Measurements from ENCODE around the gene C10orf95.

The C10orf95 gene

GRCh38 chr10:102433619-102434046 is 17.7 kb downstream of the C10orf95 start:
- Histone ChIP-seq H3K9ac (ENCODE audit: low read depth, low read length, poor library complexity, severe bottlenecking) (no peak overlapping the region), H3K27me3 (ENCODE audit: insufficient read depth, low read length, poor library complexity, severe bottlenecking) (no peaks in the 10 kb centered on the region), H3K4me2 (ENCODE audit: low read depth, low read length, poor library complexity, severe bottlenecking) (no peak overlapping the region)

GRCh38 chr10:102432162-102432950 is 19.0 kb downstream of the C10orf95 start, which contains the start of gene CUEDC2:
TSS of gene CUEDC2 (minus strand) at chr10:102432574. CDS start at chr10:102425188, 7,386 bp downstream.
- H3K4me1 ChIP-seq (ENCODE audit: insufficient read depth, low read length, poor library complexity, severe bottlenecking), result peaks cover 6% of the 10 kb centered on the region

More at GRCh38 chr10:102433619-102434046, 17.7 kb downstream of the C10orf95 start:
- Histone ChIP-seq H4K20me1 (ENCODE audit: insufficient read depth, low read length, poor library complexity, severe bottlenecking) (no peaks in the 10 kb centered on the region), H3K79me2 (ENCODE audit: insufficient read depth, low read length) (peaks cover 18% of the 10 kb centered on the region), H2AFZ (ENCODE audit: low read length) (no peak overlapping the region), H3K4me1 (ENCODE audit: insufficient read depth, low read length, poor library complexity, severe bottlenecking) (peaks cover 6% of the 10 kb centered on the region), H3F3A (ENCODE audit: low read depth) (no peaks in the 10 kb centered on the region), H3K9me3 (ENCODE audit: insufficient read depth, low read depth, low read length) (no peaks in the 10 kb centered on the region), H3K9me2 (replicated peaks; ENCODE audit: low read depth, low read length) (no peaks in the 10 kb centered on the region), H3K4me3 (ENCODE audit: low read length, poor library complexity, severe bottlenecking) (no peak overlapping the region), H3K36me3 (ENCODE audit: insufficient read depth, low read length) (no peaks in the 10 kb centered on the region)
- TF ChIP-seq EZH2phosphoT487 (IDR thresholded peaks at IDR 0.05; ENCODE audit: borderline replicate concordance), result no peak
- TF ChIP-seq, protein P1, sequence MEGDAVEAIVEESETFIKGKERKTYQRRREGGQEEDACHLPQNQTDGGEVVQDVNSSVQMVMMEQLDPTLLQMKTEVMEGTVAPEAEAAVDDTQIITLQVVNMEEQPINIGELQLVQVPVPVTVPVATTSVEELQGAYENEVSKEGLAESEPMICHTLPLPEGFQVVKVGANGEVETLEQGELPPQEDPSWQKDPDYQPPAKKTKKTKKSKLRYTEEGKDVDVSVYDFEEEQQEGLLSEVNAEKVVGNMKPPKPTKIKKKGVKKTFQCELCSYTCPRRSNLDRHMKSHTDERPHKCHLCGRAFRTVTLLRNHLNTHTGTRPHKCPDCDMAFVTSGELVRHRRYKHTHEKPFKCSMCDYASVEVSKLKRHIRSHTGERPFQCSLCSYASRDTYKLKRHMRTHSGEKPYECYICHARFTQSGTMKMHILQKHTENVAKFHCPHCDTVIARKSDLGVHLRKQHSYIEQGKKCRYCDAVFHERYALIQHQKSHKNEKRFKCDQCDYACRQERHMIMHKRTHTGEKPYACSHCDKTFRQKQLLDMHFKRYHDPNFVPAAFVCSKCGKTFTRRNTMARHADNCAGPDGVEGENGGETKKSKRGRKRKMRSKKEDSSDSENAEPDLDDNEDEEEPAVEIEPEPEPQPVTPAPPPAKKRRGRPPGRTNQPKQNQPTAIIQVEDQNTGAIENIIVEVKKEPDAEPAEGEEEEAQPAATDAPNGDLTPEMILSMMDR (conservative IDR thresholded peaks at IDR 0.05; ENCODE audit: low read length), result no peak

DNA sequence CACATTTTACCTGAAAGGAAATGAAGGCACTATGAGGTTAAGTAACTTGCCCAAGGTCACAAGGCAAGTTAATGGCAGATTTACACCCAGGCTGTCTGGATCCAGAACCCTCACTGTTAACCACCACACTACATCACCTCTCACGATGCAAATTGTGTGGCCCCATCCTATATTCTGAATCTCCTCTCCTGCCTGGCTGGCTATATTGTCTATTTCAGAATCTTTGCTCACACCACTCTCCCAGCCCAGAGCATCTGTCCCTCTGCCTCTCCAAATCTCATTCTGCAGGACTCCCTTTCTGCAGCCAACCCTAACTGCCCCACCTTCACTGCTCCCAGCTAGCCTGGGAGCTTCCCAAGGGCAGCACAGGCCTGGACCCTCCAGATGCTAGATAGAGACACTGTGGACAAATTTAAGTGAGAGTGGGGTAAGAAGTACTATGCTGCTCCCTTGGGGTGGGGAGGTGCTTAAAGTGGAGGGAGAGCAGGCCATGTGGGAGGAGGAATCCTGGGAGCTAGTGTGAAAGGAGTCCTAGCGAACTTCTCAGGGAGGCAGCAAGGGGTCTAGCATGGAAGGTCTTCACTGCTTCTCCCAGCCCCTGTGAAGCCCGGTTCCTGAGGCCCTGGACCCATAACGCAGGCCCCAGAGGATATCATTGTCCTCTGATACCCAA is 19.8 kb downstream of the C10orf95 start:
- Histone ChIP-seq H3K4me3 (ENCODE audit: low read length, poor library complexity, severe bottlenecking) (peak overlapping the region; percentile 91), H4K20me1 (ENCODE audit: insufficient read depth, low read length, poor library complexity, severe bottlenecking) (no peaks in the 10 kb centered on the region), H3K9me3 (ENCODE audit: insufficient read depth, low read depth, low read length) (no peaks in the 10 kb centered on the region), H3K4me1 (ENCODE audit: insufficient read depth, low read length, poor library complexity, severe bottlenecking) (peaks cover 6% of the 10 kb centered on the region), H3K36me3 (ENCODE audit: insufficient read depth, low read length) (no peaks in the 10 kb centered on the region), H3K9ac (ENCODE audit: low read depth, low read length, poor library complexity, severe bottlenecking) (peak overlapping the region; percentile 96), H3F3A (ENCODE audit: low read depth) (no peaks in the 10 kb centered on the region), H3K79me2 (ENCODE audit: insufficient read depth, low read length) (peaks cover 18% of the 10 kb centered on the region), H3K27me3 (ENCODE audit: insufficient read depth, low read length, poor library complexity, severe bottlenecking) (no peaks in the 10 kb centered on the region), H2AFZ (ENCODE audit: low read length) (peak overlapping the region; percentile 76), H3K9me2 (replicated peaks; ENCODE audit: low read depth, low read length) (no peaks in the 10 kb centered on the region), H3K4me2 (ENCODE audit: low read depth, low read length, poor library complexity, severe bottlenecking) (peak overlapping the region; percentile 93)
- TF ChIP-seq, protein P1 (conservative IDR thresholded peaks at IDR 0.05; ENCODE audit: low read length), result no peak
- TF ChIP-seq EZH2phosphoT487 (IDR thresholded peaks at IDR 0.05; ENCODE audit: borderline replicate concordance), result no peak

More at GRCh38 chr10:102432162-102432950, 19.0 kb downstream of the C10orf95 start, which contains the start of gene CUEDC2:
- no peaks in the 10 kb centered on the region for H3K27me3 ChIP-seq (ENCODE audit: insufficient read depth, low read length, poor library complexity, severe bottlenecking)
- TF ChIP-seq EZH2phosphoT487 (IDR thresholded peaks at IDR 0.05; ENCODE audit: borderline replicate concordance), result no peak
- TF ChIP-seq, protein P1 (conservative IDR thresholded peaks at IDR 0.05; ENCODE audit: low read length), result 0 out of 2 replicates have a peak, but pooled peaks have one; percentile 10
- H3F3A ChIP-seq (ENCODE audit: low read depth), result no peaks in the 10 kb centered on the region
- H3K9ac ChIP-seq (ENCODE audit: low read depth, low read length, poor library complexity, severe bottlenecking), result peak within 1 kb of the TSS; percentile 96
- peak within 1 kb of the TSS; percentile 93 for H3K4me2 ChIP-seq (ENCODE audit: low read depth, low read length, poor library complexity, severe bottlenecking)
- H3K36me3 ChIP-seq (ENCODE audit: insufficient read depth, low read length), result no peaks in the 10 kb centered on the region
- no peaks in the 10 kb centered on the region for H3K9me2 ChIP-seq (replicated peaks; ENCODE audit: low read depth, low read length)
- H4K20me1 ChIP-seq (ENCODE audit: insufficient read depth, low read length, poor library complexity, severe bottlenecking), result no peaks in the 10 kb centered on the region
- H3K4me3 ChIP-seq (ENCODE audit: low read length, poor library complexity, severe bottlenecking), result peak within 1 kb of the TSS; percentile 91
- H3K79me2 ChIP-seq (ENCODE audit: insufficient read depth, low read length), result peaks cover 18% of the 10 kb centered on the region
- peak within 1 kb of the TSS; percentile 91 for H2AFZ ChIP-seq (ENCODE audit: low read length)
- no peaks in the 10 kb centered on the region for H3K9me3 ChIP-seq (ENCODE audit: insufficient read depth, low read depth, low read length)
